Measurements from ENCODE around the gene TCF4. TPM values are rescaled to one million over a fixed set of nuclear protein-coding genes. Genes with fewer than 3 reads are reported as not detected.

The TCF4 gene
- total RNA-seq, 1 experiment from 2014 or later, result 55.8 TPM

DNA sequence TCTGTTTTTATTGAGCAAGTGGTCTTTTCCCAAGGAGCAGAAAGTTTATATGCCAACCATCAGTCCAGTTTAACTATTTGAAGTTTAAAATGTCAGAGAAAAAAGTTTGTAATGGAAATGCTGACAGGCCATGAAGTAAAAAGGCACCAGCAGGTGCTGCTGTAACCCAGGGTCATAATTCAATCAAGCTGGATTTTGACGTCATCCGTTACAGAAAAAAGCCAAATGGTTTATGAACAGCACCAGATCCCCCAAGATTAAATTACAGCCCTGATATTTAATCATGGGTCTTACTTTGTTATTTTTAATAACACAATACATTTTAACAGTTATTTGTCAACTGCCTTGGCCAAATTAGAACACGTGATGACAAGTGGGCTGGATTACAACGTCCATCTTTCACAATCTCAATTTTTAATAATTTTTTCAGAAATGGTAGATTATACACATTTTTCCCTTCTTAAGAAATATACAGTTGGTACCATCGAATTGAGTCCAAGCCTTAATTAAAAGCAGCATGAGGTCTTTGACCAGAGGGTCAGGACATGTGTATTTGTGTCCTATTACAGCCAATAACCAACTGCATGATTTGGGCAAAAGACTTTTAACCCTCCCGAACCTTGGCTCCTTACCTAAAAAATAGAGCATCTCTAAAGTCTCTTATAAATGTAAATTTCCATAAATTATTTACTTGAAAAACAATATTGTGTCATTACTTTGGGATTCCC, 10.0 kb downstream of the TCF4 start:
- Histone ChIP-seq H3K4me1 (replicated peaks) (no peaks in the 10 kb centered on the region), H3K36me3 (peaks cover 15% of the 10 kb centered on the region), H3K27me3 (replicated peaks) (no peaks in the 10 kb centered on the region), H3K9me3 (replicated peaks) (no peaks in the 10 kb centered on the region), H3K4me3 (no peak overlapping the region), H3K27ac (no peak overlapping the region)
- no peak for DNase-seq (ENCODE audit: low read depth in 1 of 2, low spot score in 2 of 2)

DNA sequence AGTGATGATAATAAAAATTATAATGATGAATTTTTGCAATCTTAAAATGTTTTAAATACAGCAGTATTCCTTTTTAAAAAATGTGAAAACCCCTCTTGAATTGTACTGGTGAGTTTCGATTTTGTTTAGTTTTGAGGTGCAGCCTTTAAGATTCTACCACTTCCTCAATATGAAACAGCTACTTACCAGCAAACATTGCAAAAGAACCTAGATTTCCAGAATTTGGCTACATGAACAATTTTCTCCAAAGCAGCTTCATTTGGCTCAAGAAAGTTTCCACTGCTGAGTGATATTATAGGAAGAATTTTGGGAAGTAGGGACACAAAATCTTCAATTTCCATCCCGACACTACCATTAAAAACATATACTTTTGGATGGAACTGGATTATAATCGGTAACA, 12.0 kb downstream of the TCF4 start:
- no peaks in the 10 kb centered on the region for H3K4me1 ChIP-seq (replicated peaks)
- H3K4me3 ChIP-seq, result no peak overlapping the region
- no peak for DNase-seq (ENCODE audit: low read depth in 1 of 2, low spot score in 2 of 2)
- no peak overlapping the region for H3K27ac ChIP-seq
- H3K9me3 ChIP-seq (replicated peaks), result no peaks in the 10 kb centered on the region
- H3K27me3 ChIP-seq (replicated peaks), result no peaks in the 10 kb centered on the region
- H3K36me3 ChIP-seq, result peaks cover 20% of the 10 kb centered on the region

GRCh38 chr18:55575066-55575465, 12.9 kb downstream of the TCF4 start:
- no peak for DNase-seq (ENCODE audit: low read depth in 1 of 2, low spot score in 2 of 2)
- H3K4me3 ChIP-seq, result no peak overlapping the region
- no peaks in the 10 kb centered on the region for H3K27me3 ChIP-seq (replicated peaks)
- H3K4me1 ChIP-seq (replicated peaks), result no peaks in the 10 kb centered on the region
- H3K9me3 ChIP-seq (replicated peaks), result no peaks in the 10 kb centered on the region
- peaks cover 12% of the 10 kb centered on the region for H3K36me3 ChIP-seq
- no peak overlapping the region for H3K27ac ChIP-seq

DNA sequence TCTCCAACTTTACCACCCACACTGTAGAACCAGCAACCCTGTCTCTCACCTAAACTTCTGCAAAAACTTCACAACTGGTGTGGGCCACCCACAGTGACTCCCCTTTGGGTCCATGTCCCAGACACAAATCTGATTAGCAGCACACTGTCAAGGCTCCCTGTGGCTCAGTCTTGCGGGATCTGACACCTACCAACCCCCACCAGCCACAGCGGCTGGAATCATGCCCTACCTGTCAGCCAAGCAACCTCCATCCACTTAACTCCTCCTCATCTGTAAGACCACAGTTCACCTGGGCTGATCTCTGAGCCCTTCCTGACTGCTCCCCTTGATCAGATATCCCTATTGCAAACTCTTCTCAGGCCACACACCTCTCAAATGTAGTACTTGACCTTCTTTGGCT, 14.6 kb downstream of the TCF4 start:
- Histone ChIP-seq H3K27me3 (replicated peaks) (no peaks in the 10 kb centered on the region), H3K4me1 (replicated peaks) (no peaks in the 10 kb centered on the region), H3K9me3 (replicated peaks) (no peaks in the 10 kb centered on the region), H3K27ac (no peak overlapping the region), H3K36me3 (peaks cover 12% of the 10 kb centered on the region; the same call in 1 of the 2 replicates), H3K4me3 (no peak overlapping the region)
- no peak for DNase-seq (ENCODE audit: low read depth in 1 of 2, low spot score in 2 of 2)

DNA sequence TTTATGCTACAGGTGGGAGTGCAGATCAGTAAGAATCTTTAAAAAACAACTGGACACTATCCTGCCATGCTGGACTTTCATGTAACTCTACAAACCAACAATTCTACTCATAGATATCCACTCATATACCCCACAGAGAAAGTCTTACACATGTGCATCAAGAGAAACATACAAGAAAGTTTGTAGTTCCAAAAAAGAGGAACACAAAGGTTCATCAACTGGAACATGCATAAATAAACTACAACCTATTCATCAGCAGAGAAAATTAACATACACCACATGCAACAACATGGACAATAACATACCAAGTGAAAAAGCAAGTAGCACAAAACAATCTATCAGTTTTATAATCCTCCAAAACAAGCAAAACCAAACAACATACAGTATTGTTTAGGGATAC, 17.0 kb downstream of the TCF4 start:
- no peak overlapping the region for H3K27ac ChIP-seq
- no peak overlapping the region for H3K4me3 ChIP-seq
- DNase-seq (ENCODE audit: low read depth in 1 of 2, low spot score in 2 of 2), result no peak
- H3K27me3 ChIP-seq (replicated peaks), result no peaks in the 10 kb centered on the region
- H3K9me3 ChIP-seq (replicated peaks), result no peaks in the 10 kb centered on the region
- H3K36me3 ChIP-seq, result peaks cover 10% of the 10 kb centered on the region; the same call in 1 of the 2 replicates
- H3K4me1 ChIP-seq (replicated peaks), result no peaks in the 10 kb centered on the region

DNA sequence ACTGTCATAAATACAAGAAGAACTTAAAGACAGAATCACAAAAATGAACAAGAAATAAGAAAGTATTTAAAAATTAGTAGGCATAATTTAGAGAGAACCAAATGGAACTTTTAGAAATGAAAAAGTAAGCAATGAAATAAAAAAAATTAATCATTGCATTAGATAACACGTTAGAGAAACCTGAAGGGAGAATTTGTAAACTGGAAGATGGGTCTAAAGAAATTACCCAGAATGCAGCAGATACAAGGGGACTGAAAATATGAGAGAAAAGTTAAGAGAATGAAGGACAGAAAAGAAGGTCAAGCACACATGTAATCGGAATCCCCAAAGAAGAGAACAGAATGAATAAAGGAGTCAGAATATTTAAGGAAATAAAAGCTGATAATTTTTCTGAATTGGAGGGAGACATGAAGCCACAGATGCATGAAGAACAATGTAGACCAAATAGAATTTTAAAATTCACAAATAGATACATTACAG, 21.5 kb downstream of the TCF4 start:
- Histone ChIP-seq H3K36me3 (peaks cover 3% of the 10 kb centered on the region; the same call in 1 of the 2 replicates), H3K9me3 (replicated peaks) (no peaks in the 10 kb centered on the region), H3K4me1 (replicated peaks) (no peaks in the 10 kb centered on the region), H3K4me3 (no peak overlapping the region), H3K27me3 (replicated peaks) (no peaks in the 10 kb centered on the region), H3K27ac (no peak overlapping the region)
- DNase-seq (ENCODE audit: low read depth in 1 of 2, low spot score in 2 of 2), result no peak

DNA sequence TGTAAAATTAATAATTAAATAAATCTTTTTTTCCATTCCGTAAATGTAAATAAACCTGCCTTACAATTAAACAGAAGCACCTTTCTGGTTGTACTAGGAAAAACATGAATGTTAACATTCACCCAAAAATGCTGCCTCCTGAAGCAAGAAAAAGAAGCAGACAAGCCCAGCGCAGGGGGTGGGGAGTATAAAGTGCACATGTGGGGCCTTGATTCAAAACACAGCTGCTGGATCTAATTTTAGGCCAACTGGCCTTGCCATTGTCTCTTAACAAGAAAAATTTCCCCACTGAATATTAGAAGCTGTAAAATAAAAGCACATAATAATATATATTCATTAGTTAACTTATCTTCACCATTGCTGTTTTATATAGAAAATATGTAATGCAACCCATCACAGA, 28.3 kb downstream of the TCF4 start:
- Histone ChIP-seq H3K4me3 (no peak overlapping the region), H3K27me3 (replicated peaks) (no peaks in the 10 kb centered on the region), H3K36me3 (no peaks in the 10 kb centered on the region), H3K9me3 (replicated peaks) (no peaks in the 10 kb centered on the region), H3K27ac (no peak overlapping the region), H3K4me1 (replicated peaks) (no peaks in the 10 kb centered on the region)
- DNase-seq (ENCODE audit: low read depth in 1 of 2, low spot score in 2 of 2), result no peak

- no peaks in the 10 kb centered on the region for H3K4me1 ChIP-seq (replicated peaks)
- H3K4me3 ChIP-seq, result no peak overlapping the region
- H3K27me3 ChIP-seq (replicated peaks), result no peaks in the 10 kb centered on the region
- no peak for DNase-seq (ENCODE audit: low read depth in 1 of 2, low spot score in 2 of 2)
- no peaks in the 10 kb centered on the region for H3K36me3 ChIP-seq
- no peak overlapping the region for H3K27ac ChIP-seq
- H3K9me3 ChIP-seq (replicated peaks), result no peaks in the 10 kb centered on the region
Observed at GRCh38 chr18:55557211-55557610, 30.8 kb downstream of the TCF4 start.

- no peaks in the 10 kb centered on the region for H3K4me1 ChIP-seq (replicated peaks)
- no peaks in the 10 kb centered on the region for H3K9me3 ChIP-seq (replicated peaks)
- no peak for DNase-seq (ENCODE audit: low read depth in 1 of 2, low spot score in 2 of 2)
- no peak overlapping the region for H3K27ac ChIP-seq
- H3K36me3 ChIP-seq, result no peaks in the 10 kb centered on the region
- H3K27me3 ChIP-seq (replicated peaks), result no peaks in the 10 kb centered on the region
- no peak overlapping the region for H3K4me3 ChIP-seq
Observed at GRCh38 chr18:55555395-55556027, 32.5 kb downstream of the TCF4 start.

DNA sequence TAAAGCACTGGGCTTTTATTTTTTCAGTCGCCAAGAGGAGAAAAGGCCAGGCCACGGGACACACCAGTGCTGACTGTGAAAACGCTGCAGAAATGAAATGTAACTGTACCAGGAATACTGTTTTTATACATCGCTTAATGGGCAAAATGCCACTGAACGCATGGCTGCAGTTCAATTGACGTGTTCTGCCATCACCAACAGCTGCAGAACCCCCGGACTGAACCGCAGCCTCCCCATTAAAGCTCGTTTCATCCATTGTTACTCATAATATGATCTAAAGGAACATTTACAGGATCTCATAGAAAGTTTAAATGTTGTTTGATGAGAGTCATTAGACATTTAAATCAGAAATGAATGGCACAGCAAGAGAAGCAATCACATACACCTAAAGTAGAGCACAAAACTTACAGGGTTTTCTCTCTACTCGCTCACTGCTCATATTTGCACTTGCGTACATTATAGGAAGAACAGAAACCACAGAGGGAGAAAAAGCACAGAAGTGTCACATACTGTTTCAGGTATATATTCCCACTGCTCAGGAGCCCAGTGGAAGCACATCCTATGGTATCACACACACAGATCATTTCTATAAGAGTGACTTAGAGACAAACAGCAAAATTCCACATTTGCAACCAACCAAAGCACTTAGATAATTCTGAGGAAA, 35.3 kb downstream of the TCF4 start:
- no peak for DNase-seq (ENCODE audit: low read depth in 1 of 2, low spot score in 2 of 2)
- Histone ChIP-seq H3K4me3 (no peak overlapping the region), H3K4me1 (replicated peaks) (no peaks in the 10 kb centered on the region), H3K9me3 (replicated peaks) (no peaks in the 10 kb centered on the region), H3K27me3 (replicated peaks) (no peaks in the 10 kb centered on the region), H3K36me3 (no peaks in the 10 kb centered on the region), H3K27ac (no peak overlapping the region)

DNA sequence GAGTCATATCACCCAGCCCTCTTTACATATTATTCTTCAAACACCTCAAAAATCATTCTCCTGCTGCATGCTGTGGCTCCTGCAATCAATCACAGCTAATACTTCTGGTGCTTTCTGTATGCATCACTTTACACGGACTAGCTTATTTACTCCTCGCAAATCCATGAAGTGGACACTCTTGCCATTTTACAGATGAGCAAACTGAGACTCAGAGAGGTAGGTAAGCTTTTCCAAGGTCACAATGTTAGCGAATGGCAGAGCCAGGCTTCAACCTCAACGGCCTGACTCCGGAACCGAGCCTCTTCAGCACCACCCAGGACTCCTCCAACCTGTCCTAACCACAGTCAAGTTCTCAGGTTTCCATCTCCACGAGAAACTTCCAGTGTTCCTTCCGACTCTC, 36.8 kb downstream of the TCF4 start:
- DNase-seq (ENCODE audit: low read depth in 1 of 2, low spot score in 2 of 2), result no peak
- peaks cover 5% of the 10 kb centered on the region for H3K4me1 ChIP-seq (replicated peaks)
- no peak overlapping the region for H3K4me3 ChIP-seq
- H3K9me3 ChIP-seq (replicated peaks), result no peaks in the 10 kb centered on the region
- no peak overlapping the region for H3K27ac ChIP-seq
- no peaks in the 10 kb centered on the region for H3K36me3 ChIP-seq
- H3K27me3 ChIP-seq (replicated peaks), result no peaks in the 10 kb centered on the region

DNA sequence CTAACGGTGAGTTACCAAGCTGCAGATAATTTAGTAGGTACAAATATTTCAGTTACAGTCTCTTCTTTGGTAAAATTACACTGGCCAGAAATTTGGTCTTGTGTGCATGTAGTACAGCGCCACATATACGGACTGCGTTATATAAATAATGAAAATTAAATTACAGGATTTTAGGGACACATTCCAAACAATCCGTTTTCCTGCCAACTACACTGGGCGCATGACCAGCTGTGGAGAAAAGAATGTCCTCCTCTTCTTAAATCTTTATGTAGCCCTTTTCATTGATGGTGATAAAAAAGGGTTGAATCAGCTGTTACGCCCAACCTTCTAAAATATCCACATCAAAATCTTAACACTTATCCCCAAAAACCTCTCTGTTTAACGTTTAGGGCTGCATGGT, 37.5 kb downstream of the TCF4 start:
- Histone ChIP-seq H3K27me3 (replicated peaks) (no peaks in the 10 kb centered on the region), H3K27ac (no peak overlapping the region), H3K36me3 (no peaks in the 10 kb centered on the region), H3K4me1 (replicated peaks) (peaks cover 5% of the 10 kb centered on the region), H3K4me3 (no peak overlapping the region), H3K9me3 (replicated peaks) (no peaks in the 10 kb centered on the region)
- DNase-seq (ENCODE audit: low read depth in 1 of 2, low spot score in 2 of 2), result no peak

- DNase-seq (ENCODE audit: low read depth in 1 of 2, low spot score in 2 of 2), result no peak
- H3K4me3 ChIP-seq, result no peak overlapping the region
Observed at GRCh38 chr18:55549474-55550104, 38.4 kb downstream of the TCF4 start.

DNA sequence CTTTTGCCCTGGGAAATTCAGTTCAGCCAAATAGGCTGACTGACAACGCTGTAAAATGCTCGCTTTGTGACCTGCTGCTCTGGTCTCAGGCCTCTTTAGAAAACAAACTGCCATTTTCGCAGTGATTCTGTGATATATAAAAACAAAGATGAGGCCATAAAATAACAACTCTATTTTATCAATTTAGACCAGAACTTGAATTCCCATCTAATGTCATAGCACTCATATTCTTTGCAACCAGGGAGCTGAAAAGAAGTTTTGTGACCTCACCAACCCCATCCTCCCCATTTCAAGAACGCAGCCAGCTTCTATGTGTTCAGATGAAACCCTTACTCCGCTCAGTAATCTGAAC, 40.3 kb downstream of the TCF4 start:
- H3K27ac ChIP-seq, result no peak overlapping the region
- H3K4me3 ChIP-seq, result no peak overlapping the region
- no peaks in the 10 kb centered on the region for H3K9me3 ChIP-seq (replicated peaks)
- peaks cover 5% of the 10 kb centered on the region for H3K4me1 ChIP-seq (replicated peaks)
- no peaks in the 10 kb centered on the region for H3K36me3 ChIP-seq
- H3K27me3 ChIP-seq (replicated peaks), result no peaks in the 10 kb centered on the region
- DNase-seq (ENCODE audit: low read depth in 1 of 2, low spot score in 2 of 2), result no peak

More at GRCh38 chr18:55549474-55550104, 38.4 kb downstream of the TCF4 start:
- Histone ChIP-seq H3K9me3 (replicated peaks) (no peaks in the 10 kb centered on the region), H3K4me1 (replicated peaks) (peaks cover 5% of the 10 kb centered on the region), H3K27ac (no peak overlapping the region), H3K36me3 (no peaks in the 10 kb centered on the region), H3K27me3 (replicated peaks) (no peaks in the 10 kb centered on the region)
